GM19468 (cell line): ENCODE results near the gene PTAR1.
"Not testable (repeated sequence)": the region's sequence is repeated elsewhere in the genome, so short reads cannot be mapped to it uniquely, and the experiment has no call there.

ENCODE experiments used
- ATAC-seq: cut with Tn5 transposase; IDR thresholded peaks from one replicate; pipeline ENCODE4 v1.9.1; 2021; ENCODE audit warnings: mild to moderate bottlenecking, moderate library complexity, moderate number of reproducible peaks; ENCODE audit not compliant: unreplicated experiment; ENCODE audit errors: extremely low read depth

Gene PTAR1, protein sequence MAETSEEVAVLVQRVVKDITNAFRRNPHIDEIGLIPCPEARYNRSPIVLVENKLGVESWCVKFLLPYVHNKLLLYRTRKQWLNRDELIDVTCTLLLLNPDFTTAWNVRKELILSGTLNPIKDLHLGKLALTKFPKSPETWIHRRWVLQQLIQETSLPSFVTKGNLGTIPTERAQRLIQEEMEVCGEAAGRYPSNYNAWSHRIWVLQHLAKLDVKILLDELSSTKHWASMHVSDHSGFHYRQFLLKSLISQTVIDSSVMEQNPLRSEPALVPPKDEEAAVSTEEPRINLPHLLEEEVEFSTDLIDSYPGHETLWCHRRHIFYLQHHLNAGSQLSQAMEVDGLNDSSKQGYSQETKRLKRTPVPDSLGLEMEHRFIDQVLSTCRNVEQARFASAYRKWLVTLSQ

DNA sequence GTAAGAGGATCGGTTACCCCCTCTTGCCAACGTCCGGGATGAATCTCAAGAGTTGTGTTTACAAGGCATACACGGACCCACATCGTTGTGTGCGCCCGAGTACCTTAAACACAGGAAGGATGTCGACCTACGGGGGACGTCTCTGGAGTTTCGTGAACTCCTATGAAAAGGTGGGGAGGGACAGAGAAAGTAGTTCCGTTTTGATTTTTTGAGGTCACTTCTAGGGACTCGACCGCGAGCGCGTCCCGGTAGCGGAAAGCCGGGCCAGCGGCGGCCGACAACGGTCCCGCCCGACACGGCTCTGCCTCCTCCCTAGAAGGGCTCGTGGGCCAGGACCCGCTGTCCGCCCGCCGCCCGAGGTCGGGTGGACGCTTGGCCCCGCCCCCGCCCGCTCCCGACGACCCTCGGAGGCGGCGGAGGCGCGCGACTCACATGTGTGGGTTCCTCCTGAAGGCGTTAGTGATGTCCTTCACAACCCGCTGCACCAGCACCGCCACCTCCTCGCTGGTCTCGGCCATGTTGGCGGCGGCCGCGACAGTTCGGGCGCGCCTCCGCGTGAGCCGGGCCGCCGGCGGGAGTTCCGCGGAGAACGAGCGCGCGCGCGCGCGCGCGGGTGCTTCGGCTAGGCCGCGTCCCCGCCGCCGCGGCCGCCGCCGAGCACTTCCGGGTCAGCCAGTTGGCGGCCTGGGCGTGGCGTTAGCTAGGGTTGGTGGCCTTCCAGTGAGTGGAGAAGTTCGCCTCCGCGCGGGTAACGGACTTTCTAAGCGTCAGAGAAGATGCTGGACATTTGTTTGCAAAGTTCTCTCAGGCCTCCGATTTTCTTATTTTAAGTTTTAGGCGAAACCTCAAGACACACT lies at the start of gene PTAR1:
TSS of gene PTAR1 (minus strand) at position 591 of the 857 bp plus-strand sequence. CDS start at position 518, 73 bp downstream.
- peak; percentile 85 for ATAC-seq

DNA sequence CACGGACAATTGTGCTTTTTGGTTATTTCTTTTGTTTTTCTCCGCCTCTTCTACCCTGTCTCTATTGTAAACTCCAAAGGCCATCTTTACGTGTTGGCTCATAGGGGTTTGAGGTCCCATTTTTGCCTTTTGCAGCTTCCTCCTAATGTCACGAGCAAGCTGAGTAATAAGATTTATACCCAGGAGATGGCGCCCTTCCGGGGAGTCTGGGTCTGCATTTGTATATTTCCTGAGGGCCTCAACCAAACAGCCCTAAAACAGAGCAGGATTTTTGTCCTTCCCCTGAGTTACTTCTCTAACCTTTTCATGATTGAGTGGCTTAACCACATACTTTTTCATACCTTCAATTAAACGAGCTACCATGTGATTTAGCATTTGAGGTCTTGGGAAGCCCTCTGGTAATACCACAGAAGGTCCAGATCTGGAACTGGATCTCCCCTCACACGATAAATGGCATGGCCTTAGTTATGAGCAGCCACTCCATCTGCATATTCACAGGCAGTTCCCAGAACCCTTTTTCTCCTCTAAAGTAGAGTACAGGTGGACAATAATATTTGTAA lies 49.6 kb upstream of the PTAR1 start:
- no peak for ATAC-seq

DNA sequence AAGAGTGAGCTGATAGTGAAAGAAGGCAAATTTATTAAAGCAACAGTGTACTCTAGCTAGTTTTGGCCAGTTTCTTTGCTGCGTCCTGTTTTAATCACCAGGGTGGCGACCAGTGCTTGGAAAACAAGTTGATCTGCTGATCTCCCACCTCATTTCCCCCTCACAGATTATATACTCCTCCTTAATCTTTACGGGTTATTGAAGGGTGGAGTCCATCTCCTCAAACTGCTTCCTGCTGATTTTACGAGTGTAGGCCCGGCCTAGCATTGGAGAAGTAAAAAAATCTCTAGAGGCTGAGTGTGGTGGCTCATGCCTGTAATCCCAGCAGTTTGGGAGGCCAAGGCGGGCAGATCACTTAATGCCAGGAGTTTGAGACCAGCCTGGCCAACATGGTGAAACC lies 46.8 kb upstream of the PTAR1 start:
- ATAC-seq = no peak

DNA sequence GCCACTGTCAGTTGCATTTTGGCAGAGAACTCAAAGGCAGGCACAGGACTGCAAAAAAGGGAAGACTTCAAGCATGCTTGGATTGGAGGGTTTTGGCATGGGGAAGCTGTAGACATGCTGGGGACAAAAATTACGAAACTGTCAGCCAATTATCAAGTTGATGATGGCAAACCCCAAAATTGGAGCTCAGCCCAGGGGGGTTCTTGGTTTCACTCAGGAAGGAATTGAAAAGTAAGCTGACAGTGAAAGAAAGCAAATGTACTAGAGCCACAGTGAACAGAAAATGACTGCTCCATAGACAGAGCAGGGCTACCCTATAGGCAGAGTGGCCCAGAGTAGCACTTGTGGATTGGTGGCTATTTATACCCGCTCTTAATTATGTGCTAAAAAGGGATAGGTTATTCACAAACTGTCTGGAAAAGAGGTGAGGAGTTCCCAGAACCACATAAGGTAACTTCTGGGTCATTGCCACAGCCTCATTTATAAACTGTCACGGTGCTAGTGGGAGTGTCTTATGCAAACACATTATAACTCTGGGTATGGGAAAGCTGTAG lies 46.2 kb upstream of the PTAR1 start:
- no peak for ATAC-seq

DNA sequence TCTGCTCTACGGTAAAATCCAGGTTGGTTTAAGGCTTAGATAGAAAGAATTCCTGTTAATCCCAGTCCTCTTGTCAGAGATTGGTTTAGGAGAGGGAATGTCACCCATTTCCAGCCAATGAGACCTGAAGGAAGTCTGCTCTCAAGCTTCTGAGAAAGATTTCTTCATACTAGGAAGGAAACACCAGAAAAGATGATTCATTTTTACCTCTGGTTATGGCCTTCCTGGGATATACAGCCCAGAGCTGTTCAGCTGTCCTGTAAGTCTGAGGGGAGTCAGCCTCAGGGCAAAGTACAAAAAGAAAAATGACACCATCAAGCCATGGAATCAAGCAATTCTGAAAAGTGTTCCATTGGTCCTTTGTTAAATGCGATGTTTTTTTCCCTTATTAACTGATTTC lies 42.2 kb upstream of the PTAR1 start:
- ATAC-seq = no peak

DNA sequence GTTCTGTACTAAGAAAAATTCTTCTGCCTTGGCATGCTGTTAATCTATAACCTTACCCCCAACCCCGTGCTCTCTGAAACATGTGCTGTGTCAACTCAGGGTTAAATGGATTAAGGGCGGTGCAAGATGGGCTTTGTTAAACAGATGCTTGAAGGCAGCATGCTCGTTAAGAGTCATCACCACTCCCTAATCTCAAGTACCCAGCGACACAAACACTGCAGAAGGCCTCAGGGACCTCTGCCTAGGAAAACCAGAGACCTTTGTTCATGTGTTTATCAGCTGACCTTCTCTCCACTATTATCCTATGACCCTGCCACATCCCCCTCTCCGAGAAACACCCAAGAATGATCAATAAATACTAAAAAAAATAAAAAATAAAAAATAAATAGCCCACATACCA lies 40.2 kb upstream of the PTAR1 start:
- not testable (repeated sequence) for ATAC-seq

DNA sequence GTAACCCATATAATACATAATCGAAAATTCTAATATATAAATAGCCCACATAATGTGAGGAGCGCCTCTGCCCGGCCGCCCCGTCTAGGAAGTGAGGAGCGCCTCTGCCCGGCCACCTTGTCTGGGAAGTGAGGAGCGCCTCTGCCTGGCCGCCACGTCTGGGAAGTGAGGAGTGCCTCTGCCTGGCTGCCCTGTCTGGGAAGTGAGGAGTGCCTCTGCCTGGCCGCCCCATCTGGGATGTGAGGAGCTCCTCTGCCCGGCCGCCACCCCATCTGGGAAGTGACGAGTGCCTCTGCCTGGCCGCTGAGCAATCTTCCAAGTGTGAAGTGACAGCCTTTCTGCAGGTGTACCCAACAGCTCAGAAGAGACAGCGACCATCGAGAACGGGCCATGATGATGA lies 39.7 kb upstream of the PTAR1 start:
- ATAC-seq = not testable (repeated sequence)

DNA sequence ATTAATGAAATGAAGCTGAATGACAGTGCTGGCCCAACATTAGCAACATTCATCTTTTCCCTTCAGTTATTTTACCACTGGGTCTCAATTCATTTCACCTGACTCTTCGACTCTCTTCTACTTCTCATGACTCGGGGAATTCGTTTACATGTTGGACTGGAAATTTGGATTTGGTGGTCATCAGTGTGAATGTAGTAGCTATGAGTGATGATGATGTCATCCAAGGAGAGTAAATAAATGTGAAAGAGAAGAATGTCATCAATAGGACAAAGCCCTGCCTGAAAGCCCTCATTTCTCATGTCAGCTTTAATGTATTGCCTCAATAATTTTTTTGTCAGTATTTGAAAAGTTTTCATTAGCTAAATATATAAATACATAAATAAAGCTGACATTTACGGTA lies 38.9 kb upstream of the PTAR1 start:
- ATAC-seq = no peak

DNA sequence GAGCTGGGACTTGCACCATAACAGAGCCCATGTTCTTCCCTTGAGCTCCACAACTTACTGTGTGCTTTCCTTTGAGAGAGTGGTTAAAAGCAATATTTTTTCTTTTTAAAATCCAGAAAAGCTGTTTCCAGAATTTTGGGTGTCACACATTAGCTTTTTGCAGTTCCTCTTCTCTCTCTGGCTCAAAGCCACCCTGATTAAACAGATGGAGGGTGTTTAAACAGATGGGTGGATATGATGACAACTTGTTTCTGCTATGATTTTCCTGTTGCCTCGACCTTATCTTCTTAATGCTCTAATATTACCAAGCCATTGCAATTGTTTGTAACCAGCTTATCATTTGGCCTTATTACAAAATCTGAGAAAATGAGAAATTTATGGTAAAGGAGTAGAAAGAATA lies 37.9 kb upstream of the PTAR1 start:
- no peak for ATAC-seq

DNA sequence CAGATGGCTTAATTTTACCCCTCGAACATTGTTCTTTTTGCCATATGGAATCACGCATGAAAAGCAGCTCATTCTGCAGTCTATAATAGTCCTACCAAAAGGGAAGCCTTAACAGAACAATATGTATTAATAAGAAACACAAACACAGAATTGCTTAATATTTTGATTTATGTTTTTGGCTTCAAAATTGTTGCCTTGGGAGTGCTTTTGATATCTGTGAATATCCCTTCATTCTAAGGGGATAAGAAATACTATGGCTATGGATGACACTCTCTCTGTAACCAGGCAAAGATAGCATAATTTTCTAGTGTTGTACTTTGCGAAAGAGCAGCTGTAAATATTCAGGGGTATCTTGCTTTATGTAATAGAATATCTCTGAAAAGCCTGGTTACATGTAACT lies 34.5 kb upstream of the PTAR1 start:
- no peak for ATAC-seq

DNA sequence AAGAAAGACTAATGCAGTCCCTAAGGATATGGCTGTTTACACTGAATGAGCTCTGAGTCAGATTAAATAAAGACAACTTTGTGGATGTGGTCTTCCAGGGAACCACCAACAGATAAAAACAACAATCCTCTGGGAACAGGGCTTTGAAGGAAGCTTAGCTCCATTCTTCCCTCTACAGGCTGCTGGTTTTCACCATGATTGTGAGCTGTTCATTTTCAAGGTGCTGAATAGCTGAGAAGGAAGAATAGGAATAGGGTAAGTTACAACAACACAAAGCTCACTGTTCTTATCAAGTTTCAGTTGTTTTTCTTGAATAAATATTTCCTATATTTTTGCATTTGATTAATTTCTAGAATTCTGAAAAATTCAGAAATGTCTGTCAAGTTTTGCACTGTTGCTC lies 25.9 kb upstream of the PTAR1 start:
- ATAC-seq = no peak

DNA sequence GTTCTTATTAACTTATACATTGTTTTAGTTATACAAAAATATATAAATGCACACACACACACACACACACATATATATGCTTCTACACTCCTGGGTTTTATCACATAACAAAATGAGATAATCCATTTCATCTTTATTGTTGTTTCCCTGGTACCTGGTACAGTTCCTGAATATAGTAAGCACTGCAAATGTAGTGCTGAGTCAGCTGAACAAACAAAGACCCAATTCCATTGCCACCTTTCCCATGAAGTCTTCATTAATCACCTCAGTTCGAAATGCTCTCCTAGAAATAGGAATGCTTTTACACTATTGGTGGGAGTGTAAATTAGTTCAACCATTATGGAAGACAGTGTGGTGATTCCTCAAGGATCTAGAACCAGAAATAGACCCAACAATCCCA lies 13.4 kb upstream of the PTAR1 start:
- no peak for ATAC-seq

DNA sequence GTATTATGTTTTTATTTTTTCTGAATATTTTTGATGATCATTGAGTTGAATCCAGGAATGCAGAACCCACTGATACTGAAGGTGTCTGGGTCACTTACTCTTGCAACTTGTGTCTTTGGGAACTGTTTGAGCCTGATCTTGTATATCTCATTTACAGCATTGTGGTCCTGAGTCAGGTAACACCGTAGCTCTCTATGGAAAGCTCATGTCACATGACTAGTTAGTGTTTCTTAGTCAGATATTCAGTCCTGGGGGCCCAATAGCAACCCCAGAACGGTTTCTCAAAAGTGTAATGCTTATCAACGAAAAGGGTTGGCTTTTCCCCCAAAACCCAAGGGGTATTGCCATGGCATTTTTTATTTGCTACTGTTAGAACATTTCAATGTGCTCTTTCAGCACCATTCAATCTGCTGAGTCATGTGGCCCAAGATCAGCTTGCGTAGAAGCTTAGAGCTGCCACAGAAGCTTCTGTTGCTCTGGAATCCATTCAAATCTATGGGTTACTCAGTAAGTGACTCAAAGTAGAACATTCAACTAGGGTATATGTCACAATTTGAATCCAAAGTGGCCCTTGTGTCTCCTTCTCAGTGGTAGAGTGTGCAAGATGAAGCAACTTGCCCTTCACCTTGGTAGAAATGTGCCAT lies 12.1 kb upstream of the PTAR1 start:
- ATAC-seq = no peak

DNA sequence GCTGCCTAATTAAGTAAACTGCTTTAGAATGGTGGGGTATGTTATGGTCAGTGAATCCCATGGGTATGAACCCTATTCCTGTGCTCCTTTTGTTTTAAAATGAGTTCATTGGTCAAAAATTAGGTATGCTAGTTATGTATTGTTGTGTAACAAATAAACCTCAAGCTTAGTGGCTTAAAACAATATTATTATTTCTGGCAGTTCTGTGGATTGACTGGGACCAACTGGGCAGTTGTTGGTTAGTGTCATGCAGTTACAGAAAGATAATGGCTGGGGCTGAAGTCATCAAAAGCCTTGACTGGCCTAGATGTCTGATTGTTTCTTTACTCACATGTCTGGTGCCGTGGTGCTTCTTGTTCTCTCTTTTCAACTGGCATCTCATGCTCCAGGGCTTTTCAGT lies 8.9 kb upstream of the PTAR1 start:
- no peak for ATAC-seq

DNA sequence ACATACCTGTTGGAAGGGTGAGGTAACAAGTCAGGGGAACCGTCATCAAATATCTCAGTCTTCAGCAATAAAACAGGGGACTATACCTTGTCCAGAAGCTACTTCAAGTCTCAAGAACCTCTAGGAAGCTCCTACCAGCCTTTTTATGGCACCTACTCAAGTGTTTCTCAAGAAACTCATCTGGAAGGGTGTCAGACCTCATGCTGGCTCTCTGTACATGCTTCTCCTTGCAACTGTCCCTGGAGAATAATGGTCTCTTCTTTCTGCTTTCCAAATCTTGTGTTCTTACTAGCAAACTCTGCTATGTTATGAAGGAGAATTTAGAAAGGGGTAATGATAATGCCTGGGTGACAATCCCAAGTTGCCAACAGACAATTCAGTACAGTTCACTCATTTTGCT lies 8.3 kb upstream of the PTAR1 start:
- ATAC-seq = no peak

DNA sequence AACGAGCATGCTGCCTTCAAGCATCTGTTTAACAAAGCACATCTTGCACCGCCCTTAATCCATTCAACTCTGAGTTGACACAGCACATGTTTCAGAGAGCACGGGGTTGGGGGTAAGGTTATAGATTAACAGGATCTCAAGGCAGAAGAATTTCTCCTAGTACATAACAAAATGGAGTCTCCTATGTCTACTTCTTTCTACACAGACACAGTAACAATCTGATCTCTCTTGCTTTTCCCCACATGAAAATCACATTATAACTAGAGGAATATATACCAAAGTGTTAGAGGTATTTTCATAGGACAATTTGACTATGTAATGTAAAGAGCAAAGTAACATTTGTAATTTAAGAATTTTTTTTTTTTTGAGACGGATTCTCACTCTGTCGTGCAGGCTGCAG lies 4.1 kb upstream of the PTAR1 start:
- ATAC-seq = not testable (repeated sequence)

DNA sequence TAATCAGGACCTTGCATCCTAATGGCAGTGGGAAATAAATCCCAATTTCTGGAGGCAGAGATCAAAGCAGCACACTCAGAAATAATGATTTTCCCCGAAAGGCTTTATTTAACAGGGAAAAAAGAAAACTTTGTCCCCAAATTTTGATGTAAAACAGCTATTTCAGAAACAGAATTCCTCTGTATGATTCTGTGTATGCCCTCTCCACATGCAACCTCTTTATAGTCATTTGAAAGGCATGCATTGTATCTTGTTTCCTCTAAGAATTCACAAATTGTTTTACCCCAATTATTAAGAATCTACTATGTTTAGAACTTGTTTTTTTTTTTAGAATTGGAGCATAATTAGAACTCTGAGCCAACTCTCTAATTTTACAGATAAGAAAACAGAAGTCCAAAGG lies 2.7 kb upstream of the PTAR1 start:
- no peak for ATAC-seq

DNA sequence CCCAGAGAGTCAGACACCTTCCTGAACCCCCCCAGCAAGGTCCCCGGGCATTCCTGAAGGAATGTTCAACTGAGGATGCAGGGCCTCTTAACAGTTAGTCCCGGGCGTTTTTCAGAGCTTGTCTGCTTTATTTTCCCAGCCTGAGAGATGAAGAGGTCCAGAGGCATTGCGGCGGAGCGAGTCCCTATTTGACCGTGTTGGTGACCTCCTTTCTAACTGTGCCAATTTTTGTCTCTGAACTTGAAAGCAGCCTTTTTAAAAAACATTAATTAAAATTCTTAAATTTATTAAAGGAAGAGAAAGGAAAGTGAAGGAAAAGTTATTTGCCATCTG lies 433 bp upstream of the PTAR1 start:
- no peak for ATAC-seq

DNA sequence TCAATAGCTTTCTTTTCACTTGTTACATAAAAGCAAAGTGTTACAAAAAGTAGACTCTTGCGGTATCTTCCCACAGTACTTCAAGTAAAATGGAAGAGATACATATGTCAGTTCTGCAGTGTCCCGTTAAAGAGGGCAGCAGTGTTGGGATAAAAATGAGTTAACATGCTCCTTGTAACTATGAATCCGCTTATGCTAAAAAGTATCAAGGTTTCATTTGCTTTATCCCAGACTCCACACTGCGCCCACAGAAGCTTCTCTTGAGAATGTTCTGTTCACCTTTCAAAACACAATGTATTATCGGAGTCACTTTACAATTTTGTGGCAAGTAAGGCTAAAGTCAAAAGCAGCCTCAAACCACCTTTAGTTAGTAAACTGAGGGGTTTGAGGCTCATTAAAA lies 790 bp downstream of the PTAR1 start:
- ATAC-seq = no peak

DNA sequence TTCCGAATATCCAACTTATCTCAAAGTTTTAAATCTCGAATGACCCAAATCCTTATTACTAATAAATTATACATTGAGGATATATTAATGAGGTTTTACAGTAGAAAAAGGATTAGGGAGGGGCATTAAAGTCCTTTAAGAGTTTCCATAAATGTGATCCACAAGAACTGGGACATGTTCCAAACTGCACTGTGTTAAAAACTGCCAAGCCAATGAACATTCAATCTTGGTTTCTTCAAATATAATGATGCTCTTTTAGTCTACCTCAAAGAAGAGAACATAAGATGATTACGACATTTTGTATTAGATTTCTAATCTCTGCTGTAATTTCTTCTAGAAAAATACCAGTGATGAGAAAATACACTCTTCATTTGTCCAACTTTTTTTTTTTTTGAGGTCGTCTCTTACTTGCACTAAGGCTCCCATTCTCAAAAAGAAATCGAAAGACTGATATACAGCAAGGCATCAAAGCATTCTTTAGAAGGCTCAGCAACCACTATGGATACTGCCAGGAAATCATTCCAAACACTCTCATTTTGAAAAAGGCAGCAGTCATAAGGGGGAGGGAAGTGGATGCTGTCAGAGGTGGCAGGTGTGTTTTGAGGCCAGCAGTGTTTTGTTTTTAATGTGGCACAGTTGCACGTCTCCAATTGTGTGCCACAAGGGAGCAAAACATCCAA lies 1.7 kb downstream of the PTAR1 start:
- no peak for ATAC-seq
